HepG2 (cell line): ENCODE measurements around the gene GSTP1. TPM values are rescaled to one million over a fixed set of nuclear protein-coding genes. Genes with fewer than 3 reads are reported as not detected.

Source experiments
- ATAC-seq: fragments of 200-7000 bp; cut with Tn5 transposase; 3 replicates; pipeline ENCODE4 v1.9.1; 2020; ENCODE audit warnings: mild to moderate bottlenecking, moderate library complexity
- BruUV-seq: library from RNA; stranded (reverse); fragments of 400-500 nt; replicated peaks from 2 replicates; lab custom pipeline; 2021; lab: Mats Ljungman, UMichigan
- CTCF ChIA-PET: fragments of 300-600 bp; formaldehyde crosslinking; extraction: SDS; loops from one replicate; lab custom pipeline; 2021; ENCODE audit warnings: low total read pairs, inconsistent platforms, low intra/inter-chr PET ratio; lab: Yijun Ruan, JAX
- POLR2A ChIA-PET: fragments of 350-600 bp; sonication (Branson Sonifier 250); formaldehyde crosslinking; loops from one replicate; lab custom pipeline; 2020; ENCODE audit warnings: antibody characterized with exemption, inconsistent platforms; lab: Yijun Ruan, JAX
- DNase-seq: peaks from one replicate; pipeline ENCODE4 v3.0.0-alpha.2; 2015; ENCODE audit warnings: low spot score
- FAIRE-seq: peaks from 3 replicates; lab custom pipeline; 2011; peaks lifted over from hg19 to GRCh38; lab: Jason Lieb, UNC
- H2AFZ ChIP-seq: one replicate; pipeline ENCODE4 v1.6.1; 2011; ENCODE audit warnings: low read length, inconsistent platforms
- H3K27ac ChIP-seq: fragments of 300-600 bp; 3 replicates; pipeline ENCODE4 v1.8.0; 2011; ENCODE audit warnings: mixed run types, mild to moderate bottlenecking, mixed read lengths, low read length, inconsistent platforms; ENCODE audit not compliant: insufficient read depth; ENCODE audit errors: extremely low read length
- H3K27me3 ChIP-seq, 2 experiments: fragments of 200-600 bp in 1 of 2; 2 replicates in 1 of 2; 3 replicates in 1 of 2; pipeline versions ENCODE4 v1.6.0 to v1.8.0; 2011; ENCODE audit warnings: low read length in 2 of 2, mild to moderate bottlenecking in 2 of 2, moderate library complexity in 2 of 2, inconsistent platforms in 1 of 2; ENCODE audit not compliant: insufficient read depth in 2 of 2, control insufficient read depth in 1 of 2
- H3K36me3 ChIP-seq, 2 experiments: fragments of 200-600 bp in 1 of 2; replicated peaks in 1 of 2; 2 replicates in 1 of 2; 3 replicates in 1 of 2; pipeline versions ENCODE4 v1.5.1 to v1.8.0; 2011; ENCODE audit warnings: low read length in 2 of 2, inconsistent platforms in 1 of 2; ENCODE audit not compliant: insufficient read depth in 2 of 2, control insufficient read depth in 1 of 2
- H3K4me1 ChIP-seq: 2 replicates; pipeline ENCODE4 v1.5.1; 2012; ENCODE audit warnings: low read length, inconsistent platforms; ENCODE audit not compliant: insufficient read depth
- H3K4me2 ChIP-seq: 2 replicates; pipeline ENCODE4 v1.6.0; 2011; ENCODE audit warnings: low read depth, low read length, inconsistent platforms
- H3K4me3 ChIP-seq, 3 experiments: fragments of 200-600 bp in 1 of 3; sonication (generic), shearing (Covaris generic) in 1 of 3; replicated peaks in 1 of 3; 2 replicates each; pipeline ENCODE4 v1.5.1; 2011 to 2016; ENCODE audit warnings: low read length in 3 of 3, inconsistent platforms in 2 of 3, low read depth in 2 of 3, mild to moderate bottlenecking in 2 of 3, control low read depth in 1 of 3, mixed read lengths in 1 of 3; ENCODE audit not compliant: insufficient read depth in 1 of 3
- H3K79me2 ChIP-seq: one replicate; pipeline ENCODE4 v1.6.1; 2011; ENCODE audit warnings: low read length, inconsistent platforms; ENCODE audit not compliant: insufficient read depth
- H3K9ac ChIP-seq: 2 replicates; pipeline ENCODE4 v1.6.0; 2011; ENCODE audit warnings: mild to moderate bottlenecking, low read depth, low read length, inconsistent platforms; ENCODE audit not compliant: insufficient read depth
- H3K9me3 ChIP-seq: 2 replicates; pipeline ENCODE4 v1.5.1; 2012; ENCODE audit warnings: mild to moderate bottlenecking, low read length
- H4K20me1 ChIP-seq: 2 replicates; pipeline ENCODE4 v1.6.0; 2011; ENCODE audit warnings: inconsistent platforms, mild to moderate bottlenecking, low read length, moderate library complexity; ENCODE audit not compliant: insufficient read depth
- EHMT2 ChIP-seq: fragments of 200-600 bp; sonication (generic); IDR thresholded peaks from 2 replicates; pipeline ENCODE4 v1.7.0; 2017; ENCODE audit warnings: antibody characterized with exemption, low read depth, low read length, borderline replicate concordance
- ETV6 ChIP-seq: sonication (generic); formaldehyde crosslinking; conservative IDR thresholded peaks from 2 replicates; pipeline ENCODE4 v1.4.0; 2020; ENCODE audit warnings: missing genetic modification reagents
- NONO ChIP-seq, 2 experiments: fragments of 450-650 bp in 1 of 2; sonication (generic) in 1 of 2; formaldehyde crosslinking in 1 of 2; IDR thresholded peaks in 1 of 2; conservative IDR thresholded peaks in 1 of 2; 2 replicates each; pipeline versions ENCODE4 v1.6.1 to v1.8.0; 2017 to 2022; ENCODE audit warnings: mild to moderate bottlenecking in 1 of 2, missing genetic modification reagents in 1 of 2, moderate library complexity in 1 of 2
- SNAPC2 ChIP-seq: sonication (generic); formaldehyde crosslinking; IDR thresholded peaks from 2 replicates; pipeline ENCODE4 v1.8.1; 2022; ENCODE audit warnings: mild to moderate bottlenecking, missing genetic modification reagents
- SYNCRIP ChIP-seq: fragments of 200-400 bp; formaldehyde crosslinking; IDR thresholded peaks from 2 replicates; pipeline ENCODE4 v1.6.1; 2018; ENCODE audit warnings: mild to moderate bottlenecking, low read depth, low read length; ENCODE audit not compliant: insufficient read depth
- THAP11 ChIP-seq: IDR thresholded peaks from 2 replicates; pipeline ENCODE4 v1.6.1; 2016; ENCODE audit warnings: missing biosample characterization, missing genetic modification reagents
- ZNF747 ChIP-seq: sonication (generic); formaldehyde crosslinking; IDR thresholded peaks from 2 replicates; pipeline ENCODE4 v1.8.1; 2023; ENCODE audit warnings: missing genetic modification reagents, mild to moderate bottlenecking, borderline replicate concordance
- ZNF773 ChIP-seq: sonication (generic); formaldehyde crosslinking; IDR thresholded peaks from 2 replicates; pipeline ENCODE4 v1.4.0; 2020; ENCODE audit warnings: missing genetic modification reagents, borderline replicate concordance
- WGBS: methylation state at CpG from one replicate; pipeline ENCODE4 v1.1.6; 2017; ENCODE audit warnings: low lambda C conversion rate; 5-methylcytosine and 5-hydroxymethylcytosine counted together
- in situ Hi-C: cut with HindIII; loops from 2 replicates; pipeline ENCODE4 v1.10.0; 2017; ENCODE audit warnings: low pct_unique_long_range_greater_than_20kb; ENCODE audit not compliant: extremely low pct_ligation_motif_present
- intact Hi-C: fragments of 100-400 bp; cut with micrococcal nuclease; formaldehyde crosslinking; loops from one replicate; pipeline ENCODE4 v1.10.0; 2022; ENCODE audit not compliant: unreplicated experiment
- polyA plus RNA-seq, 8 experiments: library from polyadenylated mRNA; depleted of rRNA in 3 of 8; stranded (reverse) in 7 of 8; unstranded in 1 of 8; fragments of >200 nt; fragmentation: Illumina TruSeq in 4 of 8; extraction: Trizol in 4 of 8; gene quantifications; 2 replicates each; pipeline versions ENCODE4 v1.2.1 to v1.2.3, GENCODE V29; 2011 to 2016; ENCODE audit warnings: low read depth in 4 of 8, missing spikeins in 1 of 8, mixed read lengths in 1 of 8; ENCODE audit not compliant: insufficient read depth in 1 of 8
- total RNA-seq, 5 experiments: library from RNA; depleted of rRNA; stranded (reverse); fragments of >200 nt; fragmentation: Illumina TruSeq; extraction: Trizol; gene quantifications; 2 replicates each; pipeline ENCODE4 v1.2.3, GENCODE V29; 2016; ENCODE audit warnings: low read depth in 1 of 5
- TF ChIP-seq, protein P1 (sequence below): sonication (generic); formaldehyde crosslinking; IDR thresholded peaks from 2 replicates; pipeline ENCODE4 v1.4.0; 2020; ENCODE audit warnings: missing genetic modification reagents, borderline replicate concordance
- TF ChIP-seq, protein P2 (sequence below): sonication (generic); formaldehyde crosslinking; IDR thresholded peaks from 2 replicates; pipeline ENCODE4 v1.8.0; 2022; ENCODE audit warnings: mild to moderate bottlenecking, missing genetic modification reagents, moderate library complexity
- TF ChIP-seq, protein P3 (sequence below): sonication (generic); formaldehyde crosslinking; IDR thresholded peaks from 2 replicates; pipeline ENCODE4 v1.5.0; 2020; ENCODE audit warnings: mild to moderate bottlenecking, missing genetic modification reagents

The GSTP1 gene
- total and polyA plus RNA-seq, 2 of the 13 experiments (the other 11 are each of a cell fraction or from before 2014, with no cell fraction given): not detected

DNA sequence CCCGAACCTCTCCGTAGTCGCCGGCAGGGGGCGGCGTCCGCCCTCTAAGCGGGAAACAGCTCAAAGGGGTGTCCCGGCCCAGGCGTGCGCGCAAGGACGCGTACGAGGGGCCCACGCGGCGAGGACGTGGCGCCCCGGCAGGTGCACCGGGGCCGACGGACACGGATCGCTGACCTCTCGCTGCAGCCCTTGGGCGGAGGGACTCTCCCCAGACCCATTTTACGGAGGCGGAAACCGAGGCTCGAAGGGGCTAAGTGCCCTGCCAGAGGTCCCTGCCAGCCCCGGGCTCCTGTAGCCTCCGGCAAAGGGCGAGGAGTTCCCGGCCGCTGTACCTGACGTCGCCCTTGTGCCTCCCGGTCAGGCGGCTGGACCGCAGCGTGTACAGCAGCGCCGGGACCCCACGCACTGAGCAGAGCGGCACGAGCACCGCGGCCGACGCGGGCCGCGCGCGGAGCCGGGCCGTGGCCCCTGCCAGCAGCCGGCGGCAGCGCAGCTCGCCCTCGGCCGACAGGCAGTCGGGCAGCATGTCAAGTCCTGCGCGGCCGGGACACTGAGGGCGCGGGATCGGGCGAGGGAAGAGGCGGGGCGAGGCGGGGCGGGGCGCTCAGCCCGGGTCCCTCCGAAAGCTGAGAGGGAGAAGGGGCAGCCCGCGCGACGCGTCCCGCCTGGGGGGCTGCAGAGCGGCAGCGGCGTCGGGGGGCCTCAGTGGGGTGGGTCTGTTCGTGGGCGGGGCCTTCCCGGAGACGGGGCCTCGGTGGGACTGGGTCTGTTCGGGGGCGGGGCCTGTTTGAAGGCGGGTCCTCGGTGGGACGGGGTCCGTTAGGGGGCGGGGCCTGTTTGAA, 46.0 kb downstream of the GSTP1 start, which contains the start of gene NUDT8 (continued):
- TF ChIP-seq ZNF747: no peak
- TF ChIP-seq, protein P1, sequence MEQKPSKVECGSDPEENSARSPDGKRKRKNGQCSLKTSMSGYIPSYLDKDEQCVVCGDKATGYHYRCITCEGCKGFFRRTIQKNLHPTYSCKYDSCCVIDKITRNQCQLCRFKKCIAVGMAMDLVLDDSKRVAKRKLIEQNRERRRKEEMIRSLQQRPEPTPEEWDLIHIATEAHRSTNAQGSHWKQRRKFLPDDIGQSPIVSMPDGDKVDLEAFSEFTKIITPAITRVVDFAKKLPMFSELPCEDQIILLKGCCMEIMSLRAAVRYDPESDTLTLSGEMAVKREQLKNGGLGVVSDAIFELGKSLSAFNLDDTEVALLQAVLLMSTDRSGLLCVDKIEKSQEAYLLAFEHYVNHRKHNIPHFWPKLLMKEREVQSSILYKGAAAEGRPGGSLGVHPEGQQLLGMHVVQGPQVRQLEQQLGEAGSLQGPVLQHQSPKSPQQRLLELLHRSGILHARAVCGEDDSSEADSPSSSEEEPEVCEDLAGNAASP (CRISPR knock-in tag): peak; percentile 52; the same call in 1 of the 2 replicates

DNA sequence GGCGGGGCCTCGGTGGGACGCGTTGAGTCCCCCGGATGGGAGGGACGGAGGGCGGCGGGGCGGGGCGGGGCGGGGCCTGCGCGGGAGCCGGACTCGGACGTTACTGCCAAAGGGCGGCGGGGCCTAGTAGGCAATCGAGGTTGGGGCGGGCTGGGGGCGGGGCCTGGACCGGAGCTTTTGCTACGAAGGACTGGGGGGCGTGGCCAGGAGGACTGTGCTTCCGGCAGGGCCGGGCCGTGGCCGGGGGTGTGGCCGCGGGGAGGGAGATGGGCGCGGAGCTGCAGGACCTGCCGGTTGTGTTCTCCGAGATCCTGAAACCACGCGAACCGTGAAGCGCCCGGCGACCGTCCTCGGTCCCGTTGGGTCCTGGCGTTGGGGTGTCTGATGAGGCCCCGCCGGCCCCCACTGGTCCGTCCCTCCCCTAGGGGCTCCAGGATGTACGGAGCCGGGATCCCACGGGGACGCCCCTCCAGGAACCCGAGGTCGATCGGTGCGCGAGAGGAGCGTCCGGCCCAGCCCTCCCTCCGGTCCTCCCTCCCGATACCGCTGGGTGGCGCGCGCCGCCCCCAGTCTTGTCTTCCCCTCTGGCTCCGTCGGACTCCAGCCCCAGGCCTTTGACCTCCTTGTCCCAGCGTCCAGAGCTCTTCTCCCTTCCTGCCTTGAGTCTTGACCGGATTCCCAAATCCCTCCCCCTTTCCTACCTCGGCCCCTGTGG, 46.8 kb downstream of the GSTP1 start:
- Histone ChIP-seq H3K79me2 (no peaks in the 10 kb centered on the region), H3K4me2 (peak overlapping the region; percentile 83), H3K36me3 (no peaks in the 10 kb centered on the region), H3K4me1 (peaks cover 64% of the 10 kb centered on the region), H3K27me3 (no peaks in the 10 kb centered on the region; a peak in 2 of 5 replicates), H3K9ac (peak overlapping the region; percentile 77), H4K20me1 (no peaks in the 10 kb centered on the region), H3K27ac (peak overlapping the region; percentile 84), H3K4me3 (peak overlapping the region; percentile 49 to 86 (median 71)), H2AFZ (no peak overlapping the region), H3K9me3 (no peaks in the 10 kb centered on the region)
- FAIRE-seq: peak; percentile 23
- BruUV-seq: TSS peak; percentile 71
- intact Hi-C loops: loop anchor here (1.0 kb wide), 1 partner anchor 29 kb away; no protein-coding TSS in a partner anchor
- CTCF ChIA-PET: interaction anchor here (0.8 to 2.1 kb wide), 5 partner anchors 14 to 30 kb away, joined by 3 to 16 read pairs (median 5); no protein-coding TSS in a partner anchor
- in situ Hi-C loops: no loop called here
- under 1% methylated on average over 15 of the region's 70 CpGs for WGBS
- peak; percentile 92 for DNase-seq
- ATAC-seq: peak; percentile 67
- POLR2A ChIA-PET: interaction anchor here (1.0 to 4.8 kb wide), 18 partner anchors 10 to 277 kb away, joined by 3 to 52 read pairs (median 6); partner anchors contain the start of genes ACY3, AIP, POLD4 and PPP1CA
- 0 out of 2 replicates have a peak, but pooled peaks have one; percentile 61 for TF ChIP-seq ZNF773 (CRISPR knock-in tag)
- TF ChIP-seq NONO (IDR thresholded peaks at IDR 0.05): no peak
- peak; percentile 30; the same call in 1 of the 2 replicates for TF ChIP-seq NONO (CRISPR knock-in tag; conservative IDR thresholded peaks at IDR 0.05)
- peak; percentile 74 for TF ChIP-seq THAP11
- TF ChIP-seq SNAPC2 (CRISPR knock-in tag): no peak
- TF ChIP-seq, protein P2, sequence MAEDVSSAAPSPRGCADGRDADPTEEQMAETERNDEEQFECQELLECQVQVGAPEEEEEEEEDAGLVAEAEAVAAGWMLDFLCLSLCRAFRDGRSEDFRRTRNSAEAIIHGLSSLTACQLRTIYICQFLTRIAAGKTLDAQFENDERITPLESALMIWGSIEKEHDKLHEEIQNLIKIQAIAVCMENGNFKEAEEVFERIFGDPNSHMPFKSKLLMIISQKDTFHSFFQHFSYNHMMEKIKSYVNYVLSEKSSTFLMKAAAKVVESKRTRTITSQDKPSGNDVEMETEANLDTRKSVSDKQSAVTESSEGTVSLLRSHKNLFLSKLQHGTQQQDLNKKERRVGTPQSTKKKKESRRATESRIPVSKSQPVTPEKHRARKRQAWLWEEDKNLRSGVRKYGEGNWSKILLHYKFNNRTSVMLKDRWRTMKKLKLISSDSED (CRISPR knock-in tag): no peak
- TF ChIP-seq, protein P3, sequence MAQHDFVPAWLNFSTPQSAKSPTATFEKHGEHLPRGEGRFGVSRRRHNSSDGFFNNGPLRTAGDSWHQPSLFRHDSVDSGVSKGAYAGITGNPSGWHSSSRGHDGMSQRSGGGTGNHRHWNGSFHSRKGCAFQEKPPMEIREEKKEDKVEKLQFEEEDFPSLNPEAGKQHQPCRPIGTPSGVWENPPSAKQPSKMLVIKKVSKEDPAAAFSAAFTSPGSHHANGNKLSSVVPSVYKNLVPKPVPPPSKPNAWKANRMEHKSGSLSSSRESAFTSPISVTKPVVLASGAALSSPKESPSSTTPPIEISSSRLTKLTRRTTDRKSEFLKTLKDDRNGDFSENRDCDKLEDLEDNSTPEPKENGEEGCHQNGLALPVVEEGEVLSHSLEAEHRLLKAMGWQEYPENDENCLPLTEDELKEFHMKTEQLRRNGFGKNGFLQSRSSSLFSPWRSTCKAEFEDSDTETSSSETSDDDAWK (CRISPR knock-in tag): no peak
- TF ChIP-seq ETV6 (CRISPR knock-in tag): peak; percentile 87; the same call in 1 of the 2 replicates
- no peak for TF ChIP-seq SYNCRIP
- TF ChIP-seq EHMT2: no peak
